Breast epithelium (tissue), 4 donors: ENCODE results near the gene CELA3B. TPM values are rescaled to one million over a fixed set of nuclear protein-coding genes. Genes with fewer than 3 reads are reported as not detected.
"Not testable (repeated sequence)": the region's sequence is repeated elsewhere in the genome, so short reads cannot be mapped to it uniquely, and the experiment has no call there.

ENCODE experiments used
- DNase-seq, 2 donors: peaks; one replicate each; pipeline ENCODE4 v3.0.0-alpha.2; 2019; ENCODE audit warnings: low spot score in 2 of 2
- H3K27ac ChIP-seq, 2 donors: fragments of 200-600 bp; sonication (generic) in 1 of 2; one replicate each; pipeline ENCODE4 v1.5.1; 2016 to 2019; ENCODE audit warnings: mild to moderate bottlenecking in 1 of 2
- H3K27me3 ChIP-seq, 2 donors: fragments of 200-600 bp; sonication (generic) in 1 of 2; one replicate each; pipeline versions ENCODE4 v1.5.1 to v1.6.0; 2017 to 2019; ENCODE audit warnings: control low read depth in 1 of 2, mild to moderate bottlenecking in 1 of 2
- H3K36me3 ChIP-seq: fragments of 200-600 bp; one replicate; pipeline ENCODE4 v1.5.1; 2019
- H3K4me1 ChIP-seq, 2 donors: fragments of 200-600 bp; sonication (generic); one replicate each; pipeline ENCODE4 v1.5.1; 2016 to 2019; ENCODE audit warnings: control low read depth in 1 of 2
- H3K4me3 ChIP-seq, 3 donors: fragments of 200-600 bp; sonication (generic); 1 replicate in 2 of 3; 2 replicates in 1 of 3; pipeline ENCODE4 v1.5.1; 2016 to 2019; ENCODE audit warnings: mild to moderate bottlenecking in 3 of 3, moderate library complexity in 2 of 3
- H3K9me3 ChIP-seq, 2 donors: fragments of 200-600 bp; sonication (generic) in 1 of 2; one replicate each; pipeline ENCODE4 v1.5.1; 2016 to 2019; ENCODE audit warnings: control low read depth in 1 of 2
- POLR2A ChIP-seq: fragments of 450-650 bp; IDR thresholded peaks from one replicate; pipeline ENCODE4 v1.6.1; 2016; ENCODE audit warnings: antibody characterized with exemption, mild to moderate bottlenecking, moderate library complexity
- POLR2AphosphoS5 ChIP-seq, 3 donors: sonication (generic); formaldehyde crosslinking; IDR thresholded peaks; one replicate each; pipeline ENCODE4 v1.6.1; 2017; ENCODE audit warnings: antibody characterized with exemption in 3 of 3
- intact Hi-C: fragments of 100-400 bp; cut with DNase I; formaldehyde crosslinking; loops from one replicate; pipeline ENCODE4 v1.15.1; 2023; ENCODE audit warnings: low total_unique reads
- total RNA-seq, 3 donors: library from RNA; depleted of rRNA; stranded (reverse); fragments of >200 nt; gene quantifications; one replicate each; pipeline ENCODE4 v1.1.0, GENCODE V29; 2016
- TF ChIP-seq, protein P1 (sequence below), 3 donors: fragments of 450-650 bp; IDR thresholded peaks; one replicate each; pipeline ENCODE4 v1.5.1; 2016 to 2017; ENCODE audit warnings: antibody characterized with exemption in 3 of 3, mild to moderate bottlenecking in 3 of 3, moderate library complexity in 3 of 3

Gene CELA3B
- total RNA-seq, 3 donors from 2014 or later: not detected

- Histone ChIP-seq H3K36me3 (no peaks in the 10 kb centered on the region), H3K27ac (no peak overlapping the region), H3K27me3 (no peaks in the 10 kb centered on the region), H3K9me3 (no peaks in the 10 kb centered on the region), H3K4me1 (no peaks in the 10 kb centered on the region), H3K4me3 (no peak overlapping the region)
- intact Hi-C loops: no loop called here
- DNase-seq: no peak
- TF ChIP-seq, protein P1, sequence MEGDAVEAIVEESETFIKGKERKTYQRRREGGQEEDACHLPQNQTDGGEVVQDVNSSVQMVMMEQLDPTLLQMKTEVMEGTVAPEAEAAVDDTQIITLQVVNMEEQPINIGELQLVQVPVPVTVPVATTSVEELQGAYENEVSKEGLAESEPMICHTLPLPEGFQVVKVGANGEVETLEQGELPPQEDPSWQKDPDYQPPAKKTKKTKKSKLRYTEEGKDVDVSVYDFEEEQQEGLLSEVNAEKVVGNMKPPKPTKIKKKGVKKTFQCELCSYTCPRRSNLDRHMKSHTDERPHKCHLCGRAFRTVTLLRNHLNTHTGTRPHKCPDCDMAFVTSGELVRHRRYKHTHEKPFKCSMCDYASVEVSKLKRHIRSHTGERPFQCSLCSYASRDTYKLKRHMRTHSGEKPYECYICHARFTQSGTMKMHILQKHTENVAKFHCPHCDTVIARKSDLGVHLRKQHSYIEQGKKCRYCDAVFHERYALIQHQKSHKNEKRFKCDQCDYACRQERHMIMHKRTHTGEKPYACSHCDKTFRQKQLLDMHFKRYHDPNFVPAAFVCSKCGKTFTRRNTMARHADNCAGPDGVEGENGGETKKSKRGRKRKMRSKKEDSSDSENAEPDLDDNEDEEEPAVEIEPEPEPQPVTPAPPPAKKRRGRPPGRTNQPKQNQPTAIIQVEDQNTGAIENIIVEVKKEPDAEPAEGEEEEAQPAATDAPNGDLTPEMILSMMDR (IDR thresholded peaks at IDR 0.05): no peak
- TF ChIP-seq POLR2A (no peak), POLR2AphosphoS5 (IDR thresholded peaks at IDR 0.05) (no peak)
Observed at GRCh38 chr1:22026924-22027289, 50.1 kb downstream of the CELA3B start.

DNA sequence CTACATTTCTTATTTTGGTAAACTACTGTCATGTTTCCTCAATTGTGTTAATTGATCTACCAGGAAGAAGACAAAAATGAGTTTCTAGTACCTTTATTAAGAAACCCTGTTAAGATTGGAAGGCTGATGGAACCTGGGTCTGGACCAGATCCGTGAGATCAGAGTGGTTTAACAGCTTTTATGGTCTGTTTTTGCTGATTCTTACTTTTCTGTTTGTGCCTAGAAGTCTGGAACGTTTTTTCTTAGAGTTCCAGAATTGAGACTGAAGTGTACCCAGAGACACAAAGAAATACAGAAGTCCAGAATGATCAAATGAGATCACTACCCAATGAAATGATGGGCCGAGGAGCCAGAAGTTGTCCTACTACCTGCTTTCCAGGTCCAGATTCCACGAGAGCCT lies 53.2 kb downstream of the CELA3B start:
- TF ChIP-seq POLR2A (no peak), POLR2AphosphoS5 (IDR thresholded peaks at IDR 0.05) (no peak)
- TF ChIP-seq, protein P1 (IDR thresholded peaks at IDR 0.05): no peak
- H3K36me3 ChIP-seq: no peaks in the 10 kb centered on the region
- H3K27me3 ChIP-seq: no peaks in the 10 kb centered on the region
- no peak overlapping the region for H3K27ac ChIP-seq
- H3K4me3 ChIP-seq: no peak overlapping the region
- no peak for DNase-seq
- no peaks in the 10 kb centered on the region for H3K4me1 ChIP-seq
- H3K9me3 ChIP-seq: no peaks in the 10 kb centered on the region
- intact Hi-C loops: no loop called here

DNA sequence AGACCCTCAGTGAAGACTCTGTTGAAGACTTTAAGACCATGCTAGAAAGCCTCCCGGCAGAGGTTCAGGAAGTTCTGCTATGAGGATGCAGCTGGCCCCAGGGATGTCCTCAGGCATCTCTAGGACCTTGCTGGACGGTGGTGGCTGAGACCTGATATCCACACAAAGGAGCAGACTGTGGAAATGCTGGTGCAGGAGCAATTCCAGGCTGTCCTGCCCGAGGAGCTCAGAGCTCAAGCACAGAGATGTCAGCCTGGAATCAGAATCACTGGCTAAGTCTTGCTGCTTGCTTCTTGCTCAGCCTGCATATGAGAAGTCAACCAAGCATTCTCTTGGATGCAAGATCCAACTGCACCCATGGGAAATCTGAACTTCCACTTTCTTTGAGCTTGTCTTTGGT lies 53.7 kb downstream of the CELA3B start:
- Histone ChIP-seq H3K27me3 (no peaks in the 10 kb centered on the region), H3K9me3 (no peaks in the 10 kb centered on the region), H3K4me1 (no peaks in the 10 kb centered on the region), H3K27ac (peak overlapping the region in 1 of 2 donors; percentile 19), H3K4me3 (no peak overlapping the region), H3K36me3 (no peaks in the 10 kb centered on the region)
- TF ChIP-seq POLR2A: no peak
- TF ChIP-seq, protein P1 (IDR thresholded peaks at IDR 0.05): no peak
- intact Hi-C loops: no loop called here
- DNase-seq: no peak

- intact Hi-C loops: no loop called here
- H3K27ac ChIP-seq: peak overlapping the region; percentile 72 to 78
- TF ChIP-seq POLR2AphosphoS5 (IDR thresholded peaks at IDR 0.05) (no peak), POLR2A (no peak)
- TF ChIP-seq, protein P1 (IDR thresholded peaks at IDR 0.05): no peak
Observed at GRCh38 chr1:22031214-22031962, 54.6 kb downstream of the CELA3B start.

GRCh38 chr1:22034834-22035233 lies 58.0 kb downstream of the CELA3B start:
- DNase-seq, H3K4me3 ChIP-seq, intact Hi-C loops, H3K27ac ChIP-seq, H3K4me1 ChIP-seq, H3K27me3 ChIP-seq, H3K9me3 ChIP-seq, H3K36me3 ChIP-seq: not testable (repeated sequence)

More at GRCh38 chr1:22031214-22031962, 54.6 kb downstream of the CELA3B start:
- H3K4me1 ChIP-seq: no peaks in the 10 kb centered on the region
- no peak overlapping the region for H3K4me3 ChIP-seq
- DNase-seq: peak; percentile 68 to 74
- no peaks in the 10 kb centered on the region for H3K27me3 ChIP-seq
- no peaks in the 10 kb centered on the region for H3K9me3 ChIP-seq
- H3K36me3 ChIP-seq: no peaks in the 10 kb centered on the region
